NCI-H2107 (cell line): Measurements from ENCODE around the gene GASK1B.

ENCODE experiments used
- DNase-seq: peaks from one replicate; lab custom pipeline; 2025; lab: John Stamatoyannopoulos, UW

GASK1B gene

DNA sequence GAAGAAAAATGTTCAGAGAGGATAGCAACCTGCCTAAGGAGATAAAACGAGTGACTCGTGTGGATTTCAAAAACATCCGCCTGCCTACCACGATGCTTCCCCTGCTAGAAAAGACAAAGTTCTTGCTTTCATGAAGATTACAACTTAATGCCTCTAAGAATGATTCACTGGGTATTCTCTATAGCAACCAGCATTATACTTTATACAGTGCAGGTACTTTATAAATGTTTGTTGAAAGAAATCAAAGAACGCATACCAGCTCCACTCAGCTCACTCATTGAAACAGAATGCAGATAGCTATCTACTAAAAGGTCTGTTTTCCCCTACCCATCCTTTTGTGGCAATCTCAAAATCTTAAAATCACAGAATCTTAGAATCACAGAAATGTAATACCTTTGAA, 33.7 kb downstream of the GASK1B start:
- DNase-seq, result no peak

DNA sequence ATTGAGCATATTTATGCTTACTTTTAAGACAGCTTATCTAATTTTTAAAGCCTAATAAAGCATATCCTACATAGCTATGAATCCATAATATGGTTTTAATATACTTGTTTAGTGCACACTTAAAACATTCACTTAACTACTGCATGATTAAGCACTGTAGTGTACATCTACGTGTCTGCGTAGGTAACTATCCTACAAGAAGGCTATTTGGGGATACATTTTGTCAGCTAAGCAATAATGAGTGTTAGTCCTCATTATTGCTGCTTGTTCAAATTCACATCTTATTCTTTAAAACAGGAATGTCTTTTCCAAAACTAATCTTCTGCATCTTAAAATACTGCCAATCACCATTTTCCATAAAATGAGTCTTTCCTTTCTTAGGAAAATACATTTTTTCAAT, 38.6 kb downstream of the GASK1B start:
- no peak for DNase-seq

DNA sequence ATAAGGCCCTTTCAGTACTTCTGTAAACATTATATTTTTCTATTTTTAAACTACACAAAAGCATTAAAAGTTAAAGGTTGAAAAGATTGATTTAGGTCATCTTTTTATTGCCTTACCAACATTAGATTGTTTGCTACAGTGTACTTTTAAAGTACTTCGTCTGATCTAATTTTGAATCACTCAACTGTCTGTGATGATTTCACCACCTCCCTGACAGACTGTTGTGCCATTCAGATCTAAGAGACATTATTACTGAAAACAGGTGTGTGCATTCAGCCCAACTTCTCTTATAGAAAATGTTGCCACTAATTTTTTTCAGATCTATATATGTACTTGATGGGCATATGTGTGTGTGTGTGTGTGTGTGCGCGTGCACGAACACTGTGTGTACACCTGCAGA, 39.3 kb downstream of the GASK1B start:
- DNase-seq, result no peak

DNA sequence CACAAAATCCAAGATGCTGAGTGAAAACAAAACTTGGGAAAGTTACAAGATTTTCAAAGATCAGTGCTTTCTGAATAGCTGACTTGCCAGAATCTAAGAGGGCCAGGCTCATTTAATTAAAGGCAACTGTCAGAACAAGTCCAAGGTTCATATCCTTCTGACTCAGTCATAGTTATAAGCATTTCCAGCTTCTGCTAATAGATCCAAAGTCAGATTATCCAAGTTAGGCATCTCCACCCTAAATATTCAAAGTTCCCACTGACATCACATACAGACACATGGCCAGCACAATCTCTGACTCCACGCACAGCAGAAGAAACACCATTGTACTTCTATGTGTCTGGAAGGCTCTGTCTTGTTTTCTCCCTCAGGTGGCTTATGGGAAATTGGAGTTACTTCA, 41.8 kb downstream of the GASK1B start:
- DNase-seq, result no peak

GRCh38 chr4:158130204-158130603, 42.6 kb downstream of the GASK1B start:
- DNase-seq, result no peak

DNA sequence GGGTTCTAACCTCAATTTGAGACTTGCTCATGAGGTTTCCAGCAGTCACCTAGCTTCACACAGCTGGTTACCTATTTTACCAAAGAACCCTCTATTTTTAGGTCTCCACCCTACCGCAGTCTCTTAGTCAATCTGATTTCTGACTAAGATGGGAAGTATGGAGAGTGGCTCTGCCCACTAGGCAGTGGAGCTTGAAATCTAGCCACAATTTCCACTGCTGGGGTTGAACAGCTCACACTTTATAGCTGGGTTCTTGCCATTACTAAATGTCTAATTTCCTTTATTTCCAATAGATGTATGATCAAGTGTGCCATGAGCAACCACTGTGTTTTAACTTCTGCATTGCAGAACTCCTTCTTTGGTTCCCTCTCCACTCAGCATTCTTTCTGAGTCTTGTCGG, 43.1 kb downstream of the GASK1B start:
- no peak for DNase-seq

DNA sequence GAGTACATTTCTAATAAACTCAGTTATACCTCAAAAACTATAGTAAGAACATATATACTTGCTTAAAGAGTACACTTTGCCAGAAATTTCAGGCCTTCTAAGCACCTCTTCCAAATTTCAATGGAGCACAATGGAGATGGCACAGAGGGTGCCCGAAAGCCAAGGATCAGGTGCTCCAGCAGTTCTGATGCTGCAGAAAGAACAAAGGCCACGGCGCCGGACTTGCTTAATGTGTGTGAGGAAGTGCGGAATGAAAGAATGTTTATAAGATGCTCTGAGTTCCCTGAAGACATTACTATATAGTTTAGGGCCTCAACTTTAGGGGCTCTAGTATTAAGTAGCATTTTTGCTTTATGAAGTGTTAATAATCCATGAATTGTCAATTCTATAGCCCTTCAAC, 44.3 kb downstream of the GASK1B start:
- no peak for DNase-seq

DNA sequence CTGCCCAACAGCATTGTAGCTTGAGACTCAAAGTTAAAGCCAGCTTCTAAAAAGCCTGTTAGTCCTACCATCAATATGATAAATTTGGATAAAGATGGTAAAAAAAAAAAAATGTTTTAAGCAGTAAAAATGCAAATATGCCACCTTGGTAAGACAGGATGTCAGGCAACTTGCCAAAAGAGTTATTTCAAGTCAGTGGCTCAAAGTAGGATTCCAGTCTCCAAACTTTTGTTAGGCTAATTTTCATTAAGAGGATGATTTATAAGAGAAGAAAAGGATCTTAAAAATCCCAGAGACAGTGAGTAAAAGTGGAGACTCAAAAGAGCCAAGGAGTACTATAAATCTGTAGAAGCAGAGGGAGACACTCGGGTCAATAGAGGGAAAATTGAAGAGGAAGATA, 47.5 kb downstream of the GASK1B start:
- DNase-seq, result no peak
